ENCODE measurements around the gene SYCE1.

Gene SYCE1

GRCh38 chr10:133509700-133510099 is 55.7 kb downstream of the SYCE1 start:
- DNase-seq = no peak
